CMK (cell line): ENCODE results near the gene SPATA31D3.
"Not testable (repeated sequence)": the region's sequence is repeated elsewhere in the genome, so short reads cannot be mapped to it uniquely, and the experiment has no call there.

ENCODE experiments used
- DNase-seq: peaks from one replicate; pipeline ENCODE4 v3.0.0-alpha.2; 2010; ENCODE audit warnings: low read depth

The SPATA31D3 gene

DNA sequence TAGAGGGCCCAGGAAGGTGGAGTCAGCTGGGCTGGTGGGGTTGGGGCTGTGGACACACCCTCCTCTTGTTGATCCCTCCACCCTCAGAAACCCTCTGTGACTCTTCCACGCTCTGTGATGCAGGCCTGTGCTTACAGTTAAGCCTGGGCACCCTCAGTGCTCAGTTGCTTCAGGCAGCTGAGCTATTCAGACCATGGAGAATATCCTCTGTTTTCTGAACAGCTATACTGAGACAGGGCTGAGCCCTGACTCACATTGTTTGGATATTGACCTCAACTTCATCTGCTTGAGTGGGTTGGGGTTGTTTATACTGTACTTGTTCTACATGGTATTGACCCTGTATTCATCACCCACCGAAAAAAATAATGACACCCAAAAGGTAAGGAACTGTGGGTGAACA, at the start of gene SPATA31D3:
Gene SPATA31D3 (plus strand): TSS at position 108 of the 400 bp plus-strand sequence. CDS start 86 bp downstream, at position 194.
- DNase-seq, result not testable (repeated sequence)

DNA sequence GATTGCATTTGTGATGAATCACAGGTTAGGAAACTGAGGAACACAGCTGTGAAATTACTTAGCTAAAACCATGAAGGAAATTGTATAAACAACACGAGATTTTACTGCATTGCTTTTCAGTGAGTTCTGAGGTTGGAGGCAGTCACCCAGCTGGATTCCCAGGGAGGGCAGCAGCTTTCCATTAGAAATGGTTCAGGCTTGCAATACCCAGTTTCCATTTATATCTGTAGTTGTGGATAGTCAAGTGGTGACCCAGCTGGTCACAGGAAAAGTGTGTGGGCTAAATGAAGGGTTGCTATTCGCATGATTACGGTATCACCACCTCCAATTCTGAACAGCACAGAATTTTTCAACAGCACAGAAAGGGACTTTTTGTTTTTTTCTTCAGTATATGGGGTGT, 49.4 kb upstream of the SPATA31D3 start:
- DNase-seq, result no peak

DNA sequence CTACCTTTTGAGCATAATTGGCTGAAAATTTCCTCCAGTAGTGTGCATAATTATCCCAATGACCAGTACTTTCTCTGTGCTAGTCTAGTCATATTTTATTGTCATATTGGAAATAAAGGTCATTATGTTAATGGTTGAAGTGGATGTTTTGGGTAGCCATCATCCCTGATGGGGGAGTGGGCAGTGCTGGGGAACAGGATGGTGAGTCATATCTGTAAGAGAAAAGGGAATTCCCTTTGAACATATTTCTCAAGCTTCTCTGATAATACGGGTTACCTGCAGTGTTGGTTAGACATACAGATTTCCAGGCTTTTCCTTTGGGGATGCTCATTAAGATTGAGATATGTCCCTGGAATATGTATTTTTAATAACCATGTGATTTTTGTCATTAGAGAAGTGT, 48.4 kb upstream of the SPATA31D3 start:
- DNase-seq, result no peak

DNA sequence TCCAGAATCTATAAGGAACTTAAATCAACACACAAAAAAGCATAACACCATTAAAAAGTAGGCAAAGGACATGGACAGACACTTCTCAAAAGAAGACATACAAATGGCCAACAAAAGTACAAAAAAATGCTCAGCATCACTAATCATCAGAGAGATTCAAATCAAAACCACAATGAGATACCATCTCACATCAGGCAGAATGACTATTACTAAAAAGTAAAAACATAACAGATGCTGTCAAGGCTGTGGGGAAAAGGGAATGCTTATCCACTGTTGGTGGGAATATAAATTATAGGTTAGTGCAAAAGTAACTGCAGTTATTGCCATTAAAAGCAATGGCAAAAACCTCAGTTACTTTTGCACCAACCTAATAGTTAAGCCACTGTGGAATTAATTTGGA, 47.2 kb upstream of the SPATA31D3 start:
- no peak for DNase-seq

DNA sequence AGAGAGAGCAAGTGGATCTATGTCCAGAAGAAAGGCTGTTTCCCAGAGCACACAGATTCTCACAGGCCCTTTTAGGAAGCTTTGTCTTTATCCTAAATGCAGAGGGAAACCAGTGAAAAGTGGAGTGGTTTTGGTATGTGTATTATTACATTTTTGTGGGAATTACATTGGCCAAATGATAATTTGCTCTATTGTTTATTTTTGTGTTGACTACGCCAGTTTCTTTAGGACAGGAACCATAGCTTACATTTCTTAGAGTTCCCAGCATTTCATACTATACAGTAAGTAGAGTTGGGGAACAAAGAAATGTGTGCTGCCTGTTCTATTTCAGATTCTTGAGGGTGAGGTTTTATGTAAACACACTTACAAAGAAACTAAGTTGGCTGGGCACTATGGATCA, 44.4 kb upstream of the SPATA31D3 start:
- no peak for DNase-seq

DNA sequence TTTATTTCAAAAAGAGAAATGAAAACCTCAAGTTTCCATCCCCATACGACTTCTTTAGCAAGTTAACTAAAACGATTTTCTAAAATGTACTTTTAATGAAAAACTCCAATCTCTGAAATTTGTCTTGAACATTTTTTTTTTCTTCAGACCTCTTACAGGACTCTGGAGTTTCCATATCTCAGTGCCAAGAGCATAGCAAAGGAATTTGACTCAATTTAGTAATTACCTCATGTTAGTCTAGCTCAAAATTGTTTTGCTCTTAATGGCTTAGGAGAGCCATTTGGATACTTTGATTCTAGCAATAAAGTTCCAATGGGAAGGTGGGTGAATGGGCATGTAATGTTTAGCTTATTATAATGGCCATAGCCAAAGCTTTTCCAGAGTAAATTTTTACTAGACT, 41.1 kb upstream of the SPATA31D3 start:
- no peak for DNase-seq

DNA sequence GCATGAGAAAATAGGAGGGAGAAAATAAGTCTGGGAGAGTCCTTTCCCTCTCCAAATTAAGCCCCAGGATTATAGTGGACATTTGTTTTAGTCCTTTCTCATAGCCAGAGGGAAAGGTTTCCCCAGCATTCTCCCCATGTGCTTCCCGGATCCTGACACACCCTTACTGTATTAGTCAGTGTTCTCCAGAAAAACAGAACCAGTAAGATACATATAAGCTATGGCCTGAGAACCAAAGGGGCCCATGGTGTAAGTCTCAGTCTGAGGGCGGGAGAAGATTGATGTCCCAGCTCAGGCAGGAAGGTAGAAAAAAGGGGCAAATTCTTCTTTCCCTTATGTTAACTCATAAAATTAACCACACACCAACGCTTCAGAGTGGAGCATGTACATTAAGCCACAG, 40.7 kb upstream of the SPATA31D3 start:
- DNase-seq, result no peak

DNA sequence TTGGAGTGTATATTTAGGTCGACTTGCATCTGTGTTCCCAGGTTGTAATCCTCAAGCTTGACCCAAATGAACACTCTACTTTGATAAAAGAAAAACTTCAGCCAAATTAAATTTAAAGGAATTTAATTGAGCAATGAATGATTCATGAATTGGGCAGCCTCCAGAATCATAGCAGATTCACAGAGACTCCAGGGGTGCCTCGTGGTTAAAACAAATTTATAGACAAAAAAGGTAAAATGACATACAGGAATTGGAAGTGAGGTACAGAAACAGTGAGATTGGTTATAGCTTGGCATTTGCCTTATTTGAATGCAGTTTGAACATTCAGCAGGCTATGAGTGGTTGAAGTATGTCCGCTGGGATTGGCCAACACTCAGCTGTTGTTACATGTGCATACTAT, 36.6 kb upstream of the SPATA31D3 start:
- DNase-seq, result no peak

DNA sequence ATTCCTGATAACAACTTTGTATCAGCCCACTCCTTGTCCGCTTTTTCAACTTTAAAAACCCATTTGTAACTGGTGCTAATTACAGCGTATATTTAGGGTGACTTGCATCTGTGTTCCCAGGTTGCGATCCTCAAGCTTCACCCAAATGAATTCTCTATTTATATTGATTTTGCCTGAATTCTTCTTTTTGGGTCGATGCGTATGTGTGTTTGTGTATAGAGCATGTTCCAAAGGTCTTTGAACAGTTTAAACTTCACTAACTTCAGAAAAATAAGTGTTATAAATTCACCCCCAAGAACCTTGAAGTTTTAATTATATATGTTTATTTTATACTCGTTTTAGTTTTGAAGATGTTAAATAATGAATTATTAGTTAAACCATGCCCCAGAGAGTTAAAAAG, 31.2 kb upstream of the SPATA31D3 start:
- no peak for DNase-seq

DNA sequence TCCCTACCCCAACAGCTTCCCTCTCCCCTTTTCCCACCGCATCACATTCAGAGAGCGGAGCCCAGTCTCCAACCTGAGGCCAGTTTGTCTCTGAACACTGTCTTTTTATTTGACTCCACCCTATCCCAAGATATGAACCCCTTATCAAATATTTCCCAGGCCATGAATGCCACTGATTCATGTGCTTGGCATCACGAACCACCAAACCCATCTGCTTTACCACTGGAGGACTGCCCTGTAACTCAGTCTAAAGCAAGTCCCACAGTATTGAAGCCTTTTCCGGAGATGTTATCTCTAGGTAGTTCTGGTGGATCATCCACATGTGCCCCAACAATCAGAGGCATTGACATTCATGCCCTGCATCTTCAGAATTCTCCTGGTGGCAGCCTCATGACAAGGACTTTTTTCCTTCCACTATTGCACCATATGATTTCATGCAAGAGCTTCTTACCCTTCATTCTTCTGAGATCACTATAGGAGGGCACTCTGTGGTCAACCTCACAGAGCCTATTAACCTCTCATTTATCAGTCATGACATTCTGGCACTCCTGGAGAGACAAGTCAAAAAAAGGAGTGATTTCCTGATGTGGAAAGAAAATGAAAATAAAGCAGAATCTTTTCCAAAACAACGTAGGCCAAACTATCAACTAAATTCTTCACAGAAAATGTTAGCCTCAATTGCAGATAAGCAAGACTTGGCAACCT, 27.3 kb upstream of the SPATA31D3 start:
- no peak for DNase-seq

DNA sequence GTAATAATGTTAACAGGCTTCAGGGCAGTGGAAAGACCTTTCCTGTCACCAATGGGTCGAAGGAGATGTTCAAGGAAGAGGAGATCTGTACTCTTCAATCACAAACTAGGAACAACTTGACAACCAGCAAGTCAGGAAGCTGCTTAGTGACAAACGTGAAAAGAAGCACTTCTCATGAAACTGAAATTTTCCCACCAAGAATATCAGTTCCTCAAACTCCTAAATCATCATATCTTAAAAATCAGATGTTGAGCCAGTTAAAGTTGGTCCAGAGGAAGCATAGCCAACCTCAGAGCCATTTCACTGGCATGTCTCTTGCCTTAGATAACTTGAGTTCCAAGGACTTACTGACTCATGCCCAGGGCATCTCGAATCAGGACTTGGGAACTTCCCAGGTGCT, 24.8 kb upstream of the SPATA31D3 start:
- not testable (repeated sequence) for DNase-seq

DNA sequence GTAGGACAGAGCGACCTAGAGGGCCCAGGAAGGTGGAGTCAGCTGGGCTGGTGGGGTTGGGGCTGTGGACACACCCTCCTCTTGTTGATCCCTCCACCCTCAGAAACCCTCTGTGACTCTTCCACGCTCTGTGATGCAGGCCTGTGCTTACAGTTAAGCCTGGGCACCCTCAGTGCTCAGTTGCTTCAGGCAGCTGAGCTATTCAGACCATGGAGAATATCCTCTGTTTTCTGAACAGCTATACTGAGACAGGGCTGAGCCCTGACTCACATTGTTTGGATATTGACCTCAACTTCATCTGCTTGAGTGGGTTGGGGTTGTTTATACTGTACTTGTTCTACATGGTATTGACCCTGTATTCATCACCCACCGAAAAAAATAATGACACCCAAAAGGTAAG, 15.0 kb upstream of the SPATA31D3 start, which contains the start of gene SPATA31D4:
Gene SPATA31D4 (plus strand): TSS at position 124 of the 400 bp plus-strand sequence. CDS start 86 bp downstream, at position 210.
- DNase-seq, result not testable (repeated sequence)

DNA sequence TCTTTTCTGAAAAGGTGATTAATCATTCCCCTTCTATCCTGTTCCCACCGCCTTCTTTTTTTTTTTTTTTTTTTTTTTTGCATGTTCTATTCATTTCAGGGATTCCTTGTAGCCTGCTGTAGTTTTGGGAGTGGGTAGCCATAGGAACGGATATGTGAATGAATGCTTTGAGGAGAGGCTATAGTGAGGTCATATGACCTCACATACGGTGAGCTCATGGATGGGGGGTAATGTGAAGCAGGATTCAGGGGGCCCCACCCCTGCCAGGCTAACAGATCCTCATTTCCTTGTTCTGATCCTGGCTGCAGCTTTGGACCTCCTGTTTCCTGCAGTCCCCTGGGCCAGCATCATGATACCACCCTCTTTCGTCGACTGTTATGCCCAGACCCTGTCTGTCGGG, 13.2 kb upstream of the SPATA31D3 start:
- not testable (repeated sequence) for DNase-seq

DNA sequence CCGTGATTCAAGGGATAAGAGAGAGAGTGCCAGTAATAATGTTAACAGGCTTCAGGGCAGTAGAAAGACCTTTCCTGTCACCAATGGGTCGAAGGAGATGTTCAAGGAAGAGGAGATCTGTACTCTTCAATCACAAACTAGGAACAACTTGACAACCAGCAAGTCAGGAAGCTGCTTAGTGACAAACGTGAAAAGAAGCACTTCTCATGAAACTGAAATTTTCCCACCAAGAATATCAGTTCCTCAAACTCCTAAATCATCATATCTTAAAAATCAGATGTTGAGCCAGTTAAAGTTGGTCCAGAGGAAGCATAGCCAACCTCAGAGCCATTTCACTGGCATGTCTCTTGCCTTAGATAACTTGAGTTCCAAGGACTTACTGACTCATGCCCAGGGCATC, 9.8 kb upstream of the SPATA31D3 start:
- not testable (repeated sequence) for DNase-seq

DNA sequence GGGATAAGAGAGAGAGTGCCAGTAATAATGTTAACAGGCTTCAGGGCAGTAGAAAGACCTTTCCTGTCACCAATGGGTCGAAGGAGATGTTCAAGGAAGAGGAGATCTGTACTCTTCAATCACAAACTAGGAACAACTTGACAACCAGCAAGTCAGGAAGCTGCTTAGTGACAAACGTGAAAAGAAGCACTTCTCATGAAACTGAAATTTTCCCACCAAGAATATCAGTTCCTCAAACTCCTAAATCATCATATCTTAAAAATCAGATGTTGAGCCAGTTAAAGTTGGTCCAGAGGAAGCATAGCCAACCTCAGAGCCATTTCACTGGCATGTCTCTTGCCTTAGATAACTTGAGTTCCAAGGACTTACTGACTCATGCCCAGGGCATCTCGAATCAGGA, 5.3 kb downstream of the SPATA31D3 start:
- not testable (repeated sequence) for DNase-seq

DNA sequence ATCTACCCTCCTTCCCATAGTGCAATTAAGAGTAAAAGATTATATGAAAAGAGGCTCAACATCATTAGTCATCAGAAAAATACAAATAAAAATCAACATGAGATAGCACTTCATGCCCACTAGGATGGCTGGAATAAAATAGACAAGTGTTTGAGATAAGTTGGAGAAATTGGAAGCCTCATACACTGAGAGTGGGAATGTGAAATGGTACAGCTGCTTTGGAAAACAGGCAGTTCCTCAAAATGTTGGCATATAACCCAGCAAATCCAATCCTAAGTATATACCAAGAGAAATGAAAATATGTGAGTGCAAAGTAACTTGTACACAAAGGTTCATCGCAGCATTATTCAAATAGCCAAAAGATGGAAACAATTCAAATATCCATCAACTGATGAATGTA, 9.8 kb downstream of the SPATA31D3 start:
- no peak for DNase-seq

DNA sequence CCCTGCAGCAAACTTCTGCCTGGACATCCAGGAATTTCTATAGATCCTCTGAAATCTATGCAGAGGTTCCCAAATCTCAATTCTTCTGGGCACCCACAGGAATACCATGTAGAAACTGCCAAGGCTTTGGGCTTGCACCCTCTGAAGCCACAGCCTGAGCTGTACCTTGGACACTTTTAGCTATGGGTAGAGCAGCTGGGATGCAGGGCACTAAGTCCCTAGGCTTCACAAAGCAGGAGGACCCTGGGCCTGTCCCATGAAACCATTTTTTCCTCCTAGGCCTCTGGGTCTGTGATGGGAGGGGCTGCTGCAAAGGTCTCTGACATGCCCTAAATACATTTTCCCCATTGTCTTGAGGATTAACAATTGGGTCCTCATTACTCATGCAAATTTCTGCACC, 12.3 kb downstream of the SPATA31D3 start:
- no peak for DNase-seq

DNA sequence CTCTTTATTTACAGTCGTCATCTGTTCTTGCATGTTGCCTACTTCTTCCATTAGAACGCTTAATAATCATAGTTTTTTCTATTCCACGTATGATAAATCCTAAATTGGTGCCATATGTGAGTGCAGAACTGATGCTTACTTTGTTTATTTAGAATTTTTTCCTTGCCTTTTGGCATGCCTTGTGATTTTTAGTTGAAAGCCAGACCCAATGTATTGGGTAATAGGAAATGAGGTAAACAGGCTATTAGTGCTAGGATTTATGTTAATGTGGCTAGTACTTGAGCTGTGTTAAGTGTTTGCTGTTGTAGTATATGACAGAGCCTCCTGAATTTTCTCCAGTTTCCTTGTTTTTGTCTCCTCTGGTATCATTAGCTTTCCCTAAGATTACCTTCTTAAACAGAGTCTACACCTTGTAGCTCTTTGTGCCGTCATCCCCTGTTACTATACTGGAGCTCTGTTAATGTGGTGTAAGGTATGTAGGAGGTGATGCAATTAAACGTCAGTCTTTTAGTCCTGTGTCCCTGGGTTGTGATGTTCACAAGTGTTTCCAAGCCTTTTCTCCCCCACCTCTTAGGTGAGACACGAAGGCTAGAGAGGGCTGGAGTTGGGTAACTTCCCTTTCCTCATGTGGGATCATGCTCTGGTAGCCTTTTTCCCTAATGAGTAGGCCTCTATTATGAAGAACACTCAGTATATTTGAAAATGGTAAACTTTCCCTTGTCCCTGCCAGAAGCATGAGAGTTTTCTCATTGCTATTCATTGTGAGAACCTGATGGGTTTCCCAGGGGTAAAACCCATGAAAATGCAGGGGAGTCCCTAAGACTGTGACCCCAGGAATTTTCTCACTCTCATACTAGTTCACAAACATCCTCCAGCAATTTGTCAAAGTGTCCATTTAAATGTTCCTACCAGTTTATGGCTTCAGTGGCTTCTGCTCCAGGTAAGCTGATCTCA, 21.2 kb downstream of the SPATA31D3 start:
- no peak for DNase-seq

DNA sequence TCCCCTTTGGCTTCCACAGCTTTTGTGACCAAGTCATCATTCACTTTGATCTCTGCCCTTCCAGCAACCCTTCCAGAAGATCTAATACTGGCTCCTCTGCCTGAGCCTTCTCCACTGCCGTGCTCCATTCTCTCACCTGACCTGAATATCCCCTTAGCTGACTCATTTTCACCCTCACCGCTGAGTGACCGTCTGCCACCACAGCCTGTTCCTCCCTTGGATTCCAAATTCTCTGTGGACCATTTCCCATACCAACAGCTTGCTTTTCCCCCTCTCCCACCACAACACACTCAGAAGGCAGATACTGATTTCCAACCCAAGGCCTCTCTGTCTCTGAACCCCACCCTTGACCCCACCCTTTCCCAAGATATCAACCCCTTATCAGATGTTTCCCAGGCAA, 24.7 kb downstream of the SPATA31D3 start:
- DNase-seq, result no peak

DNA sequence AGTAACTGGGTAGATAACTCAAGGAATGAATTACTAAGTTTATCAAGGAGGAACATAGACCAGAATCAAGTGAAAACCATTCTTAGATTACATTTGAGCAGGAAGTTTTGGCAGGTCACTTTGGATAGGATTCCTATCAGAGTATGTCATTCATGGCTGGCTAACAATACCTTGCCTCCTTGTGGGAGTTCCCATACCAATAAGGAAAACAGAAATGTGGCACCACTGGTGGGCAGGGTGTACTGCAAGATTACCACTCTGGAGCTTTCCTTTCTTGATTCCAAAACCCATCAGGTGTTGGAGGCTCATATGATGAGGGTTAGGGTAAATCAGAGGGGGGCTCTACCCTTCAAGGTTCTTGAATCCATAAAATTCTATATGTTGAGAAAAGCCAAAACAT, 26.7 kb downstream of the SPATA31D3 start:
- no peak for DNase-seq

DNA sequence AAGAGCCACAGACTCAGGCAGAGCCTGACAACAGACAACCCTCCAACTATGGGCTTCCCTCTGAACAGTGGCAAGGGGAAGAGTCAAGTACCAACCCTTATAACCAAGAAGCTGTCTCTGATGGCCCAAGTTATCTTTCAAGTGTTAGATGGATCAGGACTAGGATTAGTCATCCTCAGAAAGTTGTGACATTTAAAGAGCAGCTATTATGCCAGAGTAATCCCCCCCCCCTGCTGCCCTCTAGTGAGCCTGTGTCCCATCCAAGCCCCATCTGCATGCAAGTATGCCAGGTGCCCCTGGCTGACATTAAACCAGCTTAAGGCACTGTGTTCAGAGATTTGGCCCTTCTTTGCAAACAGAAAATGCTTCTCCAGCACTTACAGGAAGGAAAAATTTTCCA, 28.4 kb downstream of the SPATA31D3 start:
- DNase-seq, result no peak

DNA sequence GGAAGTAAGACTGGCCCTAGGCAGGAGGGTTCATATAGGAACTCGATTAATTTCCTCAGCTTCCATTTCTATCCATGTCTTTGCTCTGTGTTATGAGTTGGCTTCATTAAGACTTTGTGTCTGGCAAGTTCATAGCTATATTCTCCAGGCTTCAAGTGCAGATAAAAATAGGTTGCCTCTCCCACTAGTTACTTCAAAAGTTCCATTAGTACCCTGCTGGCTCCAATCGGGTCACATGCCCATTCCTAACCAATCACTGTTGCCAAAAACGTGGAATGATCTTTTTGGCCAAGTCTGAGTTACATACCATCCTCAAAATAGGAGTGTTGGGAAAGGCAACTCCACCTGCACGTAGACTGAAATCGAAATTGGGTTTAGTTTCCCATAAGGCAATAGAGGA, 31.5 kb downstream of the SPATA31D3 start:
- no peak for DNase-seq

DNA sequence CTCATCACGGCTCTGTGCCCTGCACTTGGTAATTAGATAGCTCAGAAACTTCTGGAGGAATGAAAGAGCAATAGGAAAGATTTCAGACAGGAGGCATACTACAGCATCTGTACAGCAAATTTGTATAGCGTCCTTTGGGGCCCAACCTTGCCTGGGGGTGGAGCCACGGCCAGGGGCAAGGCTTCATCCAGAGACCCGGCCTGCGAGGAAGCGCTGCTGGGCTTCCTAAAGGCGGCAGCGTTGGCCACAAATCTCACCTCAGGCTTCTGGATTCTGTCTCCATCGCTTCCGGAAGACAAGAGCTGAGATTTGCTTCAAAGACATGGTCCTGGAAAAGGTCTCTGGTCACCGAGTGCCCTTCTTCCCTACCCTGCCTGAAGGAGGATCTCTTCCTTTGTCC, 33.1 kb downstream of the SPATA31D3 start:
- DNase-seq, result no peak
